ENCODE measurements around the gene CGB3. TPM values are rescaled to one million over a fixed set of nuclear protein-coding genes. Genes with fewer than 3 reads are reported as not detected.
A peak's percentile ranks its signal among the peaks of the same experiment; 100 is the strongest.

Gene CGB3
- total RNA-seq, 1 donor from 2014 or later = not detected

- H3K9me3 Mint-ChIP-seq (ENCODE audit: unreplicated experiment) = no peaks in the 10 kb centered on the region
- H3K4me3 Mint-ChIP-seq (ENCODE audit: unreplicated experiment) = no peak overlapping the region
- no peak overlapping the region for H3K27ac Mint-ChIP-seq (ENCODE audit: unreplicated experiment)
- DNase-seq (ENCODE audit: low spot score) = no peak
- peaks cover 36% of the 10 kb centered on the region for H3K36me3 Mint-ChIP-seq (ENCODE audit: low read depth, unreplicated experiment)
- H3K27me3 Mint-ChIP-seq (ENCODE audit: unreplicated experiment) = peaks cover 6% of the 10 kb centered on the region
- H3K4me1 Mint-ChIP-seq (ENCODE audit: unreplicated experiment) = peaks cover 5% of the 10 kb centered on the region
- TF ChIP-seq CTCF (IDR thresholded peaks at IDR 0.05; ENCODE audit: unreplicated experiment) = no peak
These were observed 37.9 kb downstream of the CGB3 start for GRCh38 chr19:48986211-48986610.

- Mint-ChIP-seq H3K4me1 (ENCODE audit: unreplicated experiment) (peaks cover 5% of the 10 kb centered on the region), H3K4me3 (ENCODE audit: unreplicated experiment) (no peak overlapping the region), H3K27ac (ENCODE audit: unreplicated experiment) (no peak overlapping the region), H3K9me3 (ENCODE audit: unreplicated experiment) (no peaks in the 10 kb centered on the region), H3K36me3 (ENCODE audit: low read depth, unreplicated experiment) (peaks cover 36% of the 10 kb centered on the region), H3K27me3 (ENCODE audit: unreplicated experiment) (peaks cover 3% of the 10 kb centered on the region)
- no peak for DNase-seq (ENCODE audit: low spot score)
- TF ChIP-seq CTCF (IDR thresholded peaks at IDR 0.05; ENCODE audit: unreplicated experiment) = no peak
These were observed 38.4 kb downstream of the CGB3 start for GRCh38 chr19:48985711-48986110.

DNA sequence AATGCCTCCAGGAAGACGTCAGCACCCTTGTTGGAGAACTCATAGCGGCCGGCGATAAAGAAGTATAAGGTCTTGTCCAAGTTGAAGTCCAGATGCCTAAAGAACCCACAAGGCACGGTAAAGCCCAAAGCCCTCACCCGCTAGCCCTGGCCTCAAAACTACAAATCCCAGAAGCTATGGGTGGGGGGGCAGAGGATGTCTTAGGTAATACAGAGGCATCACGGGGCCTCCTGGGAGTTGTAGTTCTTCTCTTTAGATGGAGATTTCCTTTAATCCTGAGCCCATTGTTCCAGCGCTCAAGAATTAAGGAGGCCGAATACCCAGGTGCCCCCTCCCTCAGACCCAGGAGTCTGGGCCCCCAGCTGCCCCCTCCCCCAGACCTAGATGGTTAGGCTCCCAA is 41.9 kb downstream of the CGB3 start:
- H3K36me3 Mint-ChIP-seq (ENCODE audit: low read depth, unreplicated experiment) = peaks cover 26% of the 10 kb centered on the region
- peak overlapping the region; percentile 35 for H3K4me3 Mint-ChIP-seq (ENCODE audit: unreplicated experiment)
- no peak for TF ChIP-seq CTCF (IDR thresholded peaks at IDR 0.05; ENCODE audit: unreplicated experiment)

GRCh38 chr19:48977061-48977460 is 47.1 kb downstream of the CGB3 start:
- DNase-seq (ENCODE audit: low spot score) = no peak
- peaks cover 21% of the 10 kb centered on the region for H3K36me3 Mint-ChIP-seq (ENCODE audit: low read depth, unreplicated experiment)
- no peaks in the 10 kb centered on the region for H3K9me3 Mint-ChIP-seq (ENCODE audit: unreplicated experiment)
- peaks cover 6% of the 10 kb centered on the region for H3K4me1 Mint-ChIP-seq (ENCODE audit: unreplicated experiment)
- no peak overlapping the region for H3K27ac Mint-ChIP-seq (ENCODE audit: unreplicated experiment)
- no peak for TF ChIP-seq CTCF (IDR thresholded peaks at IDR 0.05; ENCODE audit: unreplicated experiment)
- H3K27me3 Mint-ChIP-seq (ENCODE audit: unreplicated experiment) = peaks cover 8% of the 10 kb centered on the region
- no peak overlapping the region for H3K4me3 Mint-ChIP-seq (ENCODE audit: unreplicated experiment)

More for the DNA sequence above, 41.9 kb downstream of the CGB3 start:
- Mint-ChIP-seq H3K9me3 (ENCODE audit: unreplicated experiment) (no peaks in the 10 kb centered on the region), H3K4me1 (ENCODE audit: unreplicated experiment) (peaks cover 6% of the 10 kb centered on the region), H3K27ac (ENCODE audit: unreplicated experiment) (peak overlapping the region; percentile 31), H3K27me3 (ENCODE audit: unreplicated experiment) (peaks cover 6% of the 10 kb centered on the region)
- no peak for DNase-seq (ENCODE audit: low spot score)

DNA sequence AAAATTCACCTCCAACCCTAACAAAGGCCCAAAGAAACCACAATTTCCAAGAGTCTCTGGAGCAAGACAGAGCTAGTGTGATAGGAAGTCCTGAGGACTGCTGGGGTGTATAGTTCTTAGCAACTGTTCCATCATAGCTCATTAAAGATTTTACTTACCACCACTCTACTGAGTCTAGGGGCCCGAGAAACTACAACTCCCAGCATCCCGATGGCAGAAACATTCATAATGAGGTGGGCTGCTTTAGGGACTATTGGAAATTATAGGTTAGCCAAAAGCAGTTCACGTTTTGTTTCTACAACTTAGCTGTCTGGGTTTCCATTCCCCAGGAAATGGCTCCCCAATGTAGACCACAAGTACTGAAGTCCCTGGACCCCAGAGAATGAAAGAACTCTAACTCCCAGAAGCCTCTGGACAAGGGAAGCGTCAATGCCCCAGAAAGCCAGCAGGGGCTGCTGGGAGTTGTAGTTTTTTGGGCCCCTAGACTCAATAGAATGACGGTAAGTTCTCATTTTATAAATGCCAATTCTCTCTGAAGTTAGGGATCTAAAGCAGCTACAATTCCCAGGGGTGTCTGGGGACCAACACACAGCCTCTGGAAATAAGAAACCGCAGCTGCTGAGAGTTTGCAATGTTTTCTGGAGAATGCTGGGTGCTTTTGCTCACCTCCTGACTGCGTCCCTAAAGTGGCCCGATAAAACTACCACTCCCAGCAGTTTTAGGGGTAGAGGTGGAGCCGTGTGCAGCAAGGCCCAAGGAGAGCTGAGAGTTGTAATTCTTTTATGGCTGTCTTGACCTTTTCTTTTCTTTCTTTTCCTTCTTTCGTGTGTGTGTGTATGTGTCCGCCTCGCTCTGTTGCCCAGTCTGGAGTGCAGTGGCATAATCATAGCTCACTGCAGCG is 47.9 kb downstream of the CGB3 start:
- Mint-ChIP-seq H3K36me3 (ENCODE audit: low read depth, unreplicated experiment) (peaks cover 16% of the 10 kb centered on the region), H3K4me3 (ENCODE audit: unreplicated experiment) (peak overlapping the region; percentile 70), H3K27ac (ENCODE audit: unreplicated experiment) (no peak overlapping the region), H3K9me3 (ENCODE audit: unreplicated experiment) (no peaks in the 10 kb centered on the region), H3K27me3 (ENCODE audit: unreplicated experiment) (peaks cover 8% of the 10 kb centered on the region), H3K4me1 (ENCODE audit: unreplicated experiment) (peaks cover 6% of the 10 kb centered on the region)
- DNase-seq (ENCODE audit: low spot score) = peak; percentile 47
- TF ChIP-seq CTCF (IDR thresholded peaks at IDR 0.05; ENCODE audit: unreplicated experiment) = peak; percentile 52
